ENCODE data around the gene TBX20.

DNA sequence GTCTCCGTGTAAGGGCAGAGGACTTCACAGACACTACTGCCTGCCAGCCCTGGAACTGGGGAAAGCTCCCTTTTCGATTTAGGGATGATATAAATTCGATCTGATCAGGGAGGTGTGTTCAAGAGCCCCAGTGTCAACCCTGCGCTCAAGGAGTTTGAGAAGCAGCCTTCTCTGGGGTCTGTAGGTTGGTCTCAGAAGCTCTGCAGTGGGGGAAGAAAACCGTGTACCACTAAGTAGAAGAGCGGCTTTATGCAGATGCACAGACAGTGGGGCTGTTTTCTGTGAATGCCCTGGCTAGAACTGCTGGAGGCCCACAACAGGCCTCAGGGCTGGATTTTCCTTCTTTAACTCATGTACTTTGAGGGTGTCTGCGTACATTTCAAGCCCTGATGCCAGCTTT, 6.3 kb upstream of the TBX20 start:
- TF ChIP-seq SP1 (IDR thresholded peaks at IDR 0.05) = no peak
- TF ChIP-seq, protein P1, sequence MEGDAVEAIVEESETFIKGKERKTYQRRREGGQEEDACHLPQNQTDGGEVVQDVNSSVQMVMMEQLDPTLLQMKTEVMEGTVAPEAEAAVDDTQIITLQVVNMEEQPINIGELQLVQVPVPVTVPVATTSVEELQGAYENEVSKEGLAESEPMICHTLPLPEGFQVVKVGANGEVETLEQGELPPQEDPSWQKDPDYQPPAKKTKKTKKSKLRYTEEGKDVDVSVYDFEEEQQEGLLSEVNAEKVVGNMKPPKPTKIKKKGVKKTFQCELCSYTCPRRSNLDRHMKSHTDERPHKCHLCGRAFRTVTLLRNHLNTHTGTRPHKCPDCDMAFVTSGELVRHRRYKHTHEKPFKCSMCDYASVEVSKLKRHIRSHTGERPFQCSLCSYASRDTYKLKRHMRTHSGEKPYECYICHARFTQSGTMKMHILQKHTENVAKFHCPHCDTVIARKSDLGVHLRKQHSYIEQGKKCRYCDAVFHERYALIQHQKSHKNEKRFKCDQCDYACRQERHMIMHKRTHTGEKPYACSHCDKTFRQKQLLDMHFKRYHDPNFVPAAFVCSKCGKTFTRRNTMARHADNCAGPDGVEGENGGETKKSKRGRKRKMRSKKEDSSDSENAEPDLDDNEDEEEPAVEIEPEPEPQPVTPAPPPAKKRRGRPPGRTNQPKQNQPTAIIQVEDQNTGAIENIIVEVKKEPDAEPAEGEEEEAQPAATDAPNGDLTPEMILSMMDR (IDR thresholded peaks at IDR 0.05; ENCODE audit: low read depth, low read length, missing input control) = no peak
- TF ChIP-seq, protein P2, sequence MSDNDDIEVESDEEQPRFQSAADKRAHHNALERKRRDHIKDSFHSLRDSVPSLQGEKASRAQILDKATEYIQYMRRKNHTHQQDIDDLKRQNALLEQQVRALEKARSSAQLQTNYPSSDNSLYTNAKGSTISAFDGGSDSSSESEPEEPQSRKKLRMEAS (IDR thresholded peaks at IDR 0.05) = no peak
- no peak for TF ChIP-seq RXRA (IDR thresholded peaks at IDR 0.05)

Measured in liver (tissue), 3 donors.